Rectal smooth muscle tissue (tissue), 1 donor: ENCODE results near the gene TEX52.

Experiments used
- H3K27ac ChIP-seq: one replicate; pipeline ENCODE4 v1.7.0; 2013; ENCODE audit warnings: low read depth, low read length, inconsistent platforms
- H3K27me3 ChIP-seq: one replicate; pipeline ENCODE4 v1.7.0; 2013; ENCODE audit warnings: low read length; ENCODE audit not compliant: control insufficient read depth, insufficient read depth
- H3K36me3 ChIP-seq: one replicate; pipeline ENCODE4 v1.7.0; 2013; ENCODE audit warnings: low read length; ENCODE audit not compliant: control insufficient read depth, insufficient read depth
- H3K4me1 ChIP-seq: one replicate; pipeline ENCODE4 v1.7.0; 2013; ENCODE audit warnings: low read length; ENCODE audit not compliant: control insufficient read depth, insufficient read depth
- H3K4me3 ChIP-seq: one replicate; pipeline ENCODE4 v1.7.0; 2013; ENCODE audit warnings: low read length
- H3K9ac ChIP-seq: one replicate; pipeline ENCODE4 v1.7.0; 2013; ENCODE audit warnings: low read length

TEX52 gene

DNA sequence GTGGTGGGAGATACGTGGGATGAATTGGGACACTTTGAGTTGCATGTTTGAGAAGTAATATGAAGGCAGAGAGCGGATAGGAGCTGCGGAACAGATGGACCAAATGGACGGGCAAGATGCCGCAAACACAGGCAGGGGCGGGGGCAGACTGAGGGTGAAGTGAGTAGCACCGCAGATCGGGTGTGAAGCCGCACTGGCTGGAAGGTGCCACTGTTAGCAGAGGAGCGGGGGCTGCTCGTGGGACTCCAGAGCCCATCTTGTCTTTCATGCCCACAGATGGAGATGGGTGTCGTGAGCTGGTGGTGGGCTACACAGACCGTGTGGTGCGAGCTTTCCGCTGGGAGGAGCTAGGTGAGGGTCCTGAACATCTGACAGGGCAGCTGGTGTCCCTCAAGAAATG is 37.0 kb downstream of the TEX52 start:
- H3K4me1 ChIP-seq = no peaks in the 10 kb centered on the region
- H3K4me3 ChIP-seq = no peak overlapping the region
- H3K9ac ChIP-seq = no peak overlapping the region
- H3K27ac ChIP-seq = no peak overlapping the region
- H3K36me3 ChIP-seq = peaks cover 55% of the 10 kb centered on the region
- H3K27me3 ChIP-seq = no peaks in the 10 kb centered on the region

- Histone ChIP-seq H3K4me1 (peaks cover 6% of the 10 kb centered on the region), H3K27ac (peak overlapping the region; percentile 86), H3K36me3 (peaks cover 15% of the 10 kb centered on the region)
Observed at GRCh38 chr12:2813214-2814185, 43.3 kb downstream of the TEX52 start.

DNA sequence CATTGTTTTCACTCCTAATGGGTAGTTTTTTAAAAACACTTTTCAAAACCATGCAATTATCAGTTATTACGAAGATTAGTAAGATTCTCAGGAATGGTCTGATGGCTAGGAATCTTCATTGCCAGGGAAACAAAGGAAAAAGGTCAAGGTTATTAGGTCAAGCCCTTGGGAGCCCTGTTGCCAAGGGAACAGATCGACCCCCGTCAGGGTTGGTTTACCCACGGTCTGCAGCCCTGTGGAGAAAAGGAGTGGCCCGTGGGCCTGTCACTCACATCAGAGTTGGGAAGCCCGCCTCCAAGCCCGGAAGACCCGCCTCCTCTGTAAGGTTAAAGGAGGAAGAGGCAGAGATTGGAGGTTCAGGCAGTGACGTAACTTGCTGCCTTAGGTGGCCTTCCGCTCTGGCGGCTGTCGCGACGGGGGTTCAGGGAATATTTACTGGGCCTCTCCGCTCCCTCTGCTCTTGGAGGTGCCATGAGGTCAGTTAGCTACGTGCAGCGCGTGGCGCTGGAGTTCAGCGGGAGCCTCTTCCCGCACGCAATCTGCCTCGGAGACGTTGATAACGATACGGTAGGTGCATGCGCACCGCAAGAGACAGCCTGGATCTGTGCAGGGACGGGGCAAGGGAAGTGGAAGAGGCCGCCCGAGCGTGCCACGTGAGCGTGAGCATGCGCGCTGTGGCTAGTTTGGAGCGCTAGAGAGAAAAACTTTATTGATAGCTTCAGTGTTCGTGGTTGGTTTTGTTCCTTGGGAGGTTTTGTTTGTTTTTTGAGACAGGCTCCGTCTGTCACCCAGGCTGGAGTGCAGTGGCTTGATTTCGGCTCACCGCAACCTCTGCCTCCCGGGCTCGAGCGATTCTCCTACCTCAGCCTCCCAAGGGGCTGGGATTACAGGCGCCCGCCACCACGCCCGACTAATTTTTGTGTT is 44.3 kb downstream of the TEX52 start, which contains the start of gene ITFG2:
Gene ITFG2 (plus strand): TSS at position 379 of the 924 bp plus-strand sequence. CDS start 93 bp downstream, at position 472.
- Histone ChIP-seq H3K4me1 (peaks cover 6% of the 10 kb centered on the region), H3K27ac (peak within 1 kb of the TSS; percentile 86), H3K4me3 (peak within 1 kb of the TSS; percentile 75), H3K9ac (peak within 1 kb of the TSS; percentile 50), H3K36me3 (peaks cover 5% of the 10 kb centered on the region), H3K27me3 (no peaks in the 10 kb centered on the region)

More at GRCh38 chr12:2813214-2814185, 43.3 kb downstream of the TEX52 start:
- Histone ChIP-seq H3K9ac (peak overlapping the region; percentile 19), H3K27me3 (no peaks in the 10 kb centered on the region), H3K4me3 (peak overlapping the region; percentile 75)

GRCh38 chr12:2811801-2812200 is 45.0 kb downstream of the TEX52 start:
- H3K4me3 ChIP-seq = peak overlapping the region; percentile 75
- H3K4me1 ChIP-seq = peaks cover 6% of the 10 kb centered on the region
- H3K9ac ChIP-seq = no peak overlapping the region
- no peaks in the 10 kb centered on the region for H3K36me3 ChIP-seq
- no peak overlapping the region for H3K27ac ChIP-seq
- H3K27me3 ChIP-seq = no peaks in the 10 kb centered on the region

DNA sequence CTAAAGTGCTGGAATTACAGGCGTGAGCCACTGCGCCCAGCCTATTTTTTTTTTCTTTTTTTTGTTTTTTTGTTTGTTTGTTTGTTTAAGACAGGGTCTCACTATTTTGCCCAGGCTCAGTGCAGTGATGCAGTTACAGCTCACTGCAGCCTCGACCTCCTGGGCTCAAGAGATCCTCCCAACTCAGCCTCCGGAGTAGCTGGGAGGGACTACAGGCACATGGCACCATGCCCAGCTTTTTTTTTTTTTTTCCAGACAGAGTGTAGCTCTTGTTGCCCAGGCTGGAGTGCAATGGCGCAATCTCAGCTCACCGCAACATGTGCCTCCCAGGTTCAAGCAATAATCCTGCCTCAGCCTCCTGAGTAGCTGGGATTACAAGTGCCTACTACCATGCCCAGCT is 50.1 kb downstream of the TEX52 start:
- Histone ChIP-seq H3K27ac (no peak overlapping the region), H3K36me3 (peaks cover 8% of the 10 kb centered on the region), H3K4me3 (no peak overlapping the region), H3K9ac (no peak overlapping the region), H3K4me1 (peaks cover 4% of the 10 kb centered on the region), H3K27me3 (no peaks in the 10 kb centered on the region)

- Histone ChIP-seq H3K4me1 (peaks cover 4% of the 10 kb centered on the region), H3K4me3 (no peak overlapping the region), H3K36me3 (peaks cover 20% of the 10 kb centered on the region), H3K9ac (no peak overlapping the region), H3K27me3 (no peaks in the 10 kb centered on the region), H3K27ac (no peak overlapping the region)
Observed at GRCh38 chr12:2805143-2805520, 51.7 kb downstream of the TEX52 start.

DNA sequence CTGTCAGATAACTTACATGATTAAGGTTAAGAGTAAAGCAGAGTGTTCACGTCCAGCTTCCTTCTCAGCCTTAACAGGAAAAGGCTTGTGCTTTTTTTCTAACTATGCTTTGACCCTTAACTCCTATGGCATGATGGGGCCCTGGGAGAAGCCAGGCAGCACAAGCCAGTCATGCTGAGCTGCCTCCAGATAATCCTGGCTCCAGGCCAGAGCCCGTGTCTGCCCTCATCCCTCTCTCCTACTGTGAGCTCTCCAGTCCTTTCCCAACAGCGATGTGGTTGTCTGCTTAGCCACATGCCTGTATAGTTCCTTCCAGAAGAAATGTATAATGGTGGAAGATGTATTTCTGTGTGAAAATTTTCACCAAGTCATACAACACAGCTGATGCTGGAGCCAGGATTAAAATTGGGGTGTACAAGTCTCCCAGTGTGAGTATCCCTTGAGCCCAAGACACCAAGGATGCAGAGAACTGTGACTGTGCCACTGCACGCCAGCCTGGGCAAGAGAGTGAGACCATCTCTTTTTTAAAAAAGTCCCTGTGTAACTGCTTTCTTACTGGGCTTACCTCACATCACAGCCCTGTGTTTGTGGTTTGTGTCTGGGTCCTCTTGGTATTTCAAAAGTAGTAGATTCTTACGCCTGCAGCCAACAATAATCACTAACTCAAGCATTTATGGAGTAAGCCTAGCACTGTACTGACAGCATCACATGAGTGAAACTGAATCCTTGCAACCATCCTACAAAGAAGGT is 52.3 kb downstream of the TEX52 start:
- H3K36me3 ChIP-seq = peaks cover 26% of the 10 kb centered on the region
- H3K27me3 ChIP-seq = no peaks in the 10 kb centered on the region
- H3K9ac ChIP-seq = no peak overlapping the region
- H3K4me3 ChIP-seq = no peak overlapping the region
- peaks cover 4% of the 10 kb centered on the region for H3K4me1 ChIP-seq
- no peak overlapping the region for H3K27ac ChIP-seq

DNA sequence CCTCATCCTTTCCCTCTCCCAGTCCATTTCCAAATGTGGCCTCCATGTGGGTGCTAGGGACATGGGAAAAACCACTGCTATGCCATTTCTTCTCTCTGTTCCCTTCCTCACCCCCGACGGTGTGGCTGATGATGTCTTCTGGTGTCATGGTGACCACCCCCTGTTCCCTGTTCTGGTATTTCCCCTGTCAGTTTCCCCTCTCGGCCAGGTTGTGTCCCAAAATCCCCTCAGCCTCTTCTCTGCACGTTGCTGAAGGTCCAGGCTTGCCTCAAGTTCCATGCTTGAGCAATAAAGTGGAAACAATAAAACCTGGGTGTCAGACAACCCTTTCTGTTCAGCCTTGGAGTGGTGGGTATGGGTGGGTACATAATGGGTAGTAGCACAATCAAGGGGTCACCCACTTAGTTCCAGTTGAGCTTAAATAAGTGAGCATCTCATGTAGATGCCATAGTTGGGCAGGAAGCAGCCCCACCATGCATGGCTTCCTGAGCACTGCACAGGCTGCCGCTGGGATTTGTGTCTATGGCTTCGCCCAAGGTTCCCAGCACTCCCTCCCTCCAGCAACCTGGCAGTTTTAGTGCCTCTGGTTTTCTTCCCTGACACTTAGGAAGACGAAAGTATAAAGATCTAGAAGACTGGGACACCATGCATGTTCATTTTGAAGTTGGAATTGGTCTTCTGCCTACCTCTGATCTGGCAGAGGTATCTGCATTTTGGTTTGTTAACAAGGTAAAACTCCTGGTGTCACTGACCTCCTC is 53.0 kb downstream of the TEX52 start:
- Histone ChIP-seq H3K4me1 (peaks cover 4% of the 10 kb centered on the region), H3K36me3 (peaks cover 33% of the 10 kb centered on the region), H3K9ac (no peak overlapping the region), H3K27me3 (no peaks in the 10 kb centered on the region), H3K4me3 (no peak overlapping the region), H3K27ac (no peak overlapping the region)

DNA sequence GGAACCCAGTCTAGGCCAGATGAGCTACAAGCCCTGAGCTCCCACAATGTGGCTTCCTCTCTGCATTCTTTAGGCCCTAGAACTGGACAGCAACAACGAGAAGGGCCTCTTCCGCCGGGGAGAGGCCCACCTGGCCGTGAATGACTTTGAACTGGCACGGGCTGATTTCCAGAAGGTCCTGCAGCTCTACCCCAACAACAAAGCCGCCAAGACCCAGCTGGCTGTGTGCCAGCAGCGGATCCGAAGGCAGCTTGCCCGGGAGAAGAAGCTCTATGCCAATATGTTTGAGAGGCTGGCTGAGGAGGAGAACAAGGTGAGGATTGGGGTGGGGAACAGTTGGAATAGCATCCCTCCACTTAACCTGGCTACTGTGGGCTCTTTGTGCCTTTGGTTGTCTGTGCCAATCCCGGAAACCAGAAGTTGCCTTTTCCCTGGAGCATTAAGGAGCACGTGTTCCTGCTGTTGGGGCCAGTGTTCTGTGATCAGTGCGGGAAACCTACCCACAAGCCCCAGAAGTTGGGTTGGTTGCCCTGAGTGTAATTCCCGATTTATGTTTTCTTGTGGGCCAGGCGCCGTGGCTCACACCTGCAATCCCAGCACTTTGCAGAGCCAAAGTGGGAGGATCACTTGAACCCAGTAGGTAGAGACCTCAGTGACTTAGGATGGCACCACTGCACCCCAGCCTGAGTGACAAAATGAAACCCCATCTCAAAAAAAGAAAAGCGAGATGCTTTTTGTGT is 55.6 kb downstream of the TEX52 start:
- H3K27me3 ChIP-seq = no peaks in the 10 kb centered on the region
- no peak overlapping the region for H3K27ac ChIP-seq
- H3K4me3 ChIP-seq = no peak overlapping the region
- H3K4me1 ChIP-seq = peaks cover 9% of the 10 kb centered on the region
- H3K9ac ChIP-seq = no peak overlapping the region
- H3K36me3 ChIP-seq = peaks cover 50% of the 10 kb centered on the region

GRCh38 chr12:2800046-2800570 is 56.7 kb downstream of the TEX52 start:
- Histone ChIP-seq H3K4me3 (no peak overlapping the region), H3K27ac (no peak overlapping the region), H3K9ac (no peak overlapping the region), H3K27me3 (no peaks in the 10 kb centered on the region), H3K36me3 (peaks cover 50% of the 10 kb centered on the region), H3K4me1 (peaks cover 9% of the 10 kb centered on the region)
